ENCODE measurements around the gene SARS2.
A peak's percentile ranks its signal among the peaks of the same experiment; 100 is the strongest.

Gene SARS2

DNA sequence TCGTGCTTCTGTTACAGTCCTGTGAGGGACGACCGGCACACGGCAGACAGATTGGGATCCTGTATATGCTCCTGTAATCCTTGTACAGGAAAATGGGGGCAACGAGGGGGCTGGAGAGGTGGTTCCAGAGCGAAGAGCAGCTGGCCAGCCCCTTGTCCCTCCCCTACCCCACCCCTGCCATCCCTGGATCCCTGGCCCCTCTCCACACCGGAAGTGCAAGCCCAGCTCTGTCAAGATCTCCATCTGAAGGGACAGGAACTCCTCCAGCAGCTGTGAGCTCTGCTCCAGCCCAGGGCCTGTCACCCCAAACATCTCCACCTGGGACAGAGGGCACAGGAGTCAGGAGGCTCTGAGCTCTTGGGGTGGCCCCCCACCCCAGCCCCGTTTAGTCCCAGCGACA is 13.0 kb downstream of the SARS2 start:
- no peak for DNase-seq

DNA sequence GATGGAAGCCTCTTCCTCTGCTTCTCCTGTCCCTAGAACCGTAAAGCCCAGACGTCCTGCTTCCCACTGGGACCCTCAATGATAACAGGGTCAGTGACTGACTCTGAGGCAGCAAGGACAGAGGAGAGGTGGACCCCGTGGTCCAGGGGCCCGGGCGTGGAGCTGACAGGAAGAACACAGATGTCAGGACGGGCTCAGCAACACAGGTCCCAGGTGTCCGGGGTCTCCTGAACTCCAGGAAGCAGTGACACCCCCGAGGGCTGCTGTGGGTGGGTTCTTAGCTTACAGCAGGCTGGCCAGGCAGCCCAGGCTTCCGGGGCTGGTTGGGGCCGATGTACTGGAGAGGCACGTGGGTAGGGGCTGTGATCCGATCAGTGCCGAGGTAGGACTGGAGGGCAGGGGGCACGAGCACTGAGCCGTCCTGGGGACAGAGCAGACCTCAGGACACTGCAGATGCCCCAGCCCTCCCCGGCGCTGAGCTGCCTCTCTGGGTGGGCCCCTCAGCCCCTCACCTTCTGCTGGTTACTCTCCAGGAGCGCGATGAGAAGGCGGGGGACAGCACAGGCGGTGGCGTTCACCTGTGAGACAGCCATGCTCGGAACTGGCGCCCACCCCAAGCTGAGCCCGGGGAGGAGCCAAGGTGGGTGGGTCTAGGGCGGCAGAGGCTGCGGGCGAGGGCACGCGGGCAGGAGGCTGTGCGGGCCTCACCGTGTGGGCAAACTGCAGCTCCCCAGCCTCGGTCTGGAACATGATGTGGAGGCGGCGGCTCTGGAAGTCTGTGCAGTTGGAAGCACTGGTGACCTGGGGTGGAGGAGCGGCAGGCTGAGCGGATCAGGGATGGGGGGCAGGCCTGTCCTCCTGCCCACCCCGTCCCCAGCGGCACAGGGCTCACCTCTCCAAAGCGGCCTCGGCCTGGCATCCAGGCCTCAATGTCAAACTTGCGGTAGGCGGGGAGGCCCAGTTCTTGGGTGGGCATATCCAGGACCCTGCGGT is 14.9 kb downstream of the SARS2 start:
- DNase-seq = no peak

DNA sequence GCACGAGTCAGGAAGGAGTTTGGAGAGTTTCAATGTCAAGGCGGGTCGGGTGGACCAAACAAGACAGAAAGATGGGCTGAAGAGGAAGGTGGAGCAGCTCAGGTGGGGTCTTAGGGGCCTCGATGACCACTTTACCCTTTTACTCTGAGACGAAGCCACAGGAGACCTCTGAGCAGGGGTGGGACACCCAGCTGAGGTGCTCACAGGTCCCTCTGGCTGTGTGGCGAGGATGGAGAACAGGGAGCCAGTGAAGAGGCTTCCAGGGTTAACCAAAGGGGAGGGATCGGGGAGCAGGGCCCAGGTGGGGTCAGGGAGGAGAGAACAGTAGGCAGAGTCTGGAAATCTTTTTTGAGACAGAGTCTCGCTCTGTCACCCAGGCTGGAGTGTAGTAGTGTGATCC is 16.6 kb downstream of the SARS2 start:
- DNase-seq = no peak

DNA sequence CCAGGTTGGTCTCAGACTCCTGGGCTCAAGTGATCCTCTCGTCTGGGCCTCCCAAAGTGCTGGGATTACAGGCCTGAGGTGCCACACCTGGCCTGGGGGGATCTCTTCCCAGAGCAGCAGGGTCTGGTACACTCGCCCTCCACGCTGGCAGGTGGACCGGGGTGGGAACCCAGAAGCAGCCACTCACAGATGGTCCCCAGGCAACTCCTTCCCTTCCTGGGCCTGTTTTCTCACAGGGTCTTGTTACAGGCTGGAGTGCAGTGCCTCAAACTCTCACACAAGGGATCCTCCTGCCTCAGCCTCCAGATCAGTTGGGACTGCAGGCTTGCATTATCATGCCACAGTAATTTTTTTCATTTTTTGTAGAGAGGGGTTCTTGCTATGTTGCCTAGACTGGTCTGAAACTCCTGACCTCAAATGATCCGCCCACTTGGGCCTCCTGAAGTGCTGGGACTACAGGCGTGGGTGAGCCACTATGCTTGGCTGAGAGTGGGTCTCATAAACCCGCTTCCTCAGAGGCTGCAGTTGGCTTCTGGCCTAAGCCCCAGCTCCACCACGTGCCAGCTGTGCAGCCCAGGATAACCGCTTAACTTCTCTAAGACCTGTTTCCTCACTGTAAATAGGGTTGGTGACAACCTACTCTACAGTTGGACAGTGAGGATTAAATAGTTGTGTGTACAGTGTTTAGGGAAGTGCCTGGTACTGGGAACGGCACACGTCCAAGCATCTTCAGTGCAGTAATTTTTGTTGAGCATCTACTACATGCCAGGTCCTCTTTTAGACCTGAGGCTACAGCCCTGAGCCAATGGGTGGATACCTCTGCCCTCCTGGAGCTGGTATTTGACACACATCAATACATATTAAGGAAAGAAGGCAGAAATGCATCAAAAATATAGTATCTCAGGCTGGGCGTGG is 17.7 kb downstream of the SARS2 start:
- DNase-seq = peak; percentile 7

DNA sequence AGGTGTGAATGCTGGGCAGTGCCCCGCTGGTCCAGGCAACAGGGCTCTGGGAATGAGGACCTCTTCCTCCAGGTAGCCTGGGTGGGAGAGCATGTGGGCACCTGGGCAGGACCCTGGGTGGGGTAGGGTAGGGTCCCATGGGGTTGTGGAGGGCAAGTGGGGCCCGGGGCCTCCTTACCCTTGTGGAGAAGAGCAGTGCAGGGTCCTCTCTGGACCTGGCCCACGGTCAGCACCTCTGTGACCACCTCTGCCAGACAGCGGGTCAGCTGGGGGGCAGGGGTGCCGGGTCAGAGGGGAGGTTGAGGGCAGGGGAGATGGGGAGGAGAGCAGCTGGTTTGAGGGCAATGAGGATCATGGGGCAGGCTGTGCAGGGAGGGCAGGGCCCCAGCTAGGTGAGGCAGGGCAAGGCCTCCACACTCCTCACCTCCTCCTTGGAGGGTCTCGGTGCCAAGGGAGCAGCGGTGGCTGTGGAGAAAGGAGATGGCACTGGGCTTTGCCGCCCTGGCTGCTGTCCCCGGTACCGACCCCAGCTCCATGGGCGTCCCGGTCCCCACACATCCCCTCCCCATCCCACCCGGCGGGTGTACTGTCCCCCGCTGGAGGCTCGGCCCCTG is 19.1 kb downstream of the SARS2 start:
- DNase-seq = no peak

DNA sequence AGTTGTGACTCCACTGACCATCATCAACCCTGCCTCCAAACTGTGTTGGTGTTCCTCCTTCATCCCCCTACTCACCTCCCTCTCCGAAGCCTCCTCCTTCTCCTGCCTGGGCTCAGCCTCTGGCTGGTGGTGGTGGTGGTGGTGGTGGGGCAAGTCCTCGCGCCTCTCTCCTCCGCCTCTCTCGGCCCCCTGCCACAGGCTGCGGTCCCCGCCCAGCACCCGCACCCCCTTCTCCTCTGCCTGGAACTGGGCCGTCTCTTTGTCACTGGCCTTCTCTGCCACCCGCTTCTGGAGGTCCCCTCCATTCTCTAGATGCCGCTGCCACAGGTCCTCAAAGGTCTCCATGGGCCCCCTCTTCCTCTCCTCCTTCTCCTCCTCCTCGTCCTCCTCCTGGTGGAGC is 20.1 kb downstream of the SARS2 start:
- no peak for DNase-seq

DNA sequence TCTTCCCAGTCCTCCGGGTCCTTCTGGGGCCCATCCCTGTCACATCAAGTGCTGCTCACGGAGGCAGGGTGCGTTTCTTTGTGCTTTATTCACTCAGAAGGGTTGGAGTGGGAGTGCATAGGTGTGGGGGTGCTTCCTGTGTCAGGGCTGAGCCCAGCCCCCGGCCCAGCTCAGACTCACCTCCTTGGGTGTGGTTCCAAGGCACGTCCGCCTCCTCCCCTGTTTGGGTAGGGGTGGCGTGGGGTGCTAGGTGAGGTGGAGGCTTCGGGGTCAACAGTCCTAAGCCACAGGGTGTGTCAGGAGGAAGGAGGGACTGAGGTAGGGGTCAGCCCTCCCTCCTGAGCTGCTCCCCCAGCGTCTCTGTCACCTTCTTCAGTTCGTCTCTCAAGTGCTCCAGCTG is 21.7 kb downstream of the SARS2 start:
- no peak for DNase-seq

DNA sequence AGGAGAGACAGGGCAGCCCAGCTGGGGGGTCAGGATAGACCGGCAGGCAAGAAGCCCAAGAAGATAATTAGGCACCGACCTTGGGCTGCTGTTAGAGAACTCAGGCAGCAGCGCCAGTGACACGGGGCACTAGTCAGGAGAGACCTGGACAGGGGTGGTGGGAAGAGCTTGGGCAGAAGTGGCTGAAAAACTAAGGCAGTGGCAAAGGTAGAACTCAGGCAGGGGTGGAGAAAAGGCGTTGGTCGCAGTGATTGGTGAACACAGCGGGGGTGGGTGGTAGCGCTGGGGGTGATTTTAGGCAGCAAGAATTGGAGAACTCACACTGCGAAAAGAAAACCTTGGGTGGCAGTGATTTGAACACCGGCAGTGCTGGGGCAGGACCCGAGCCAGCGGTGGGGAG is 22.9 kb downstream of the SARS2 start:
- no peak for DNase-seq

DNA sequence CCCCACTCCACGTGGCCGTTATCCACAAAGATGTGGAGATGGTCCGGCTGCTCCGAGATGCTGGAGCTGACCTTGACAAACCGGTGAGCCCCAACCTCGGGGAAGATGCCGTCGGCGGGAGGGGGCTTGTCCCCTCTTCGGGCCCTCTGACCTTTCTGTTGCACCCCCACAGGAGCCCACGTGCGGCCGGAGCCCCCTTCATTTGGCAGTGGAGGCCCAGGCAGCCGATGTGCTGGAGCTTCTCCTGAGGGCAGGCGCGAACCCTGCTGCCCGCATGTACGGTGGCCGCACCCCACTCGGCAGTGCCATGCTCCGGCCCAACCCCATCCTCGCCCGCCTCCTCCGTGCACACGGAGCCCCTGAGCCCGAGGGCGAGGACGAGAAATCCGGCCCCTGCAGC is 23.3 kb downstream of the SARS2 start:
- no peak for DNase-seq

DNA sequence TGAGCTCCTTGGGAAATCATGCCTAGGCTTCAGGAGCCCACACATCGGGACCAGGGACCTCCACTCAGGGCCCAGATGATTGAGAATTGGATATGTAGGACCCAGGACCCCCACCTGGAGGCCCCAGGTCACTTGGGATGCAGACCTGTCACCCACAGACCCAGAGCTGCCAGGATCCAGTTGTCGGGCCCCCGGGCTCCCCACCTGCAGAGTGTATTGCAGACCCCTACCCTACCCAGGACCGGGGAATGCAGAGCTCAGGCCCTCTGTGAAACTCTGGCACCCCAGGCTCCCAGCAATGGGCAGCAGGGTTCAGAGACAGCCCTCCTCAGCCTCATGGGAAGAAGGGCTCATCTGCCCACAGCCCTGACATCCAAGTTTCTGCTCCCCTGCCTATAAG is 24.9 kb downstream of the SARS2 start:
- DNase-seq = no peak

DNA sequence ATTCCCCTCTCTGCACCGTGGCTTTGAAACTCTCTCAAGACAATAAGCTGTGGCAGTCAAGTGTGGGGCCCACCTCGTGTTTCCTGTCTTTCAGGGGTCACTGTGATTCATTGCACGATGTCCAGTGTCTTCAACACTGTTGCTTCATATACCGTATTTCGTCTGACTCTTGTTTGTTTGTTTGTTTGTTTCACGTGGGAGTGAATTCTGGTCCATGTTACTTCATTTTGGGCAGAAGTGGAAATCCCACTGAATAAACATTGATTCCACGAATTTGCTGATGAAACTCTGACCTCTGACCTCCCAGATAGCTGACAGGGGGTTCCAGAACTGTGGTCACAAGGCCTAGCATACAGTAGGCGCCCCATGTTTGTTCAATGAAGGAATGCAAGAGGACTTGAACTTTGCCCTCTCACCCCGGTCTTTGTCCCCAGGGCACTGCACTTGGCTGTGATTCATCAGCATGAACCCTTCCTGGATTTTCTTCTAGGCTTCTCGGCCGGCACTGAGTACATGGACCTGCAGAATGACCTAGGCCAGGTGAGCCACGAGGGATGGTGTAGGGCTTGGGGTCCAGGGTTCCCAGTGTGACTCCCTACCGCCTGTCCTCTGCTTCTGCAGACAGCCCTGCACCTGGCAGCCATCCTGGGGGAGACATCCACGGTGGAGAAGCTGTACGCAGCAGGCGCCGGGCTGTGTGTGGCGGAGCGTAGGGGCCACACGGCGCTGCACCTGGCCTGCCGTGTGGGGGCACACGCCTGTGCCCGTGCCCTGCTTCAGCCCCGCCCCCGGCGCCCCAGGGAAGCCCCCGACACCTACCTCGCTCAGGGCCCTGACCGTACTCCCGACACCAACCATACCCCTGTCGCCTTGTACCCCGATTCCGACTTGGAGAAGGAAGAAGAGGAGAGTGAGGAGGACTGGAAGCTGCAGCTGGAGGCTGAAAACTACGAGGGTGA is 25.7 kb downstream of the SARS2 start:
- DNase-seq = no peak

DNA sequence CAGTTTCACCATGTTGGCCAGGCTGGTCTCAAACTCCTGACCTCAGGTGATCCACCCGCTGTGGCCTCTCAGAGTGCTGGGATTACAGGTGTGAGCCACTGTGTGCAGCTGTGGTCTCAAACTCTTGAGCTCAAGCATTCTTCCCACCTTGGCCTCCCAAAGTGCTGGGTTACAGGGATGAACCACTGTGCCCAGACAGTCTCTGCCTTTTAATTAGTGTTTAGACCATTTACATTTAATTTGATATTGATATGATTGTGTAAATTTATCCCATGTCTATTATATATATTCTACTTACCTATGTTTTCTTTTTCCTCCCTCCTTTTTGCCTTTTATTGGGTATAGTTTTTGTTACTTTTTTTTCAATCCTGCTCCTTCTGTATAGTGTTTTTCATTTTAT is 28.9 kb downstream of the SARS2 start:
- no peak for DNase-seq

DNA sequence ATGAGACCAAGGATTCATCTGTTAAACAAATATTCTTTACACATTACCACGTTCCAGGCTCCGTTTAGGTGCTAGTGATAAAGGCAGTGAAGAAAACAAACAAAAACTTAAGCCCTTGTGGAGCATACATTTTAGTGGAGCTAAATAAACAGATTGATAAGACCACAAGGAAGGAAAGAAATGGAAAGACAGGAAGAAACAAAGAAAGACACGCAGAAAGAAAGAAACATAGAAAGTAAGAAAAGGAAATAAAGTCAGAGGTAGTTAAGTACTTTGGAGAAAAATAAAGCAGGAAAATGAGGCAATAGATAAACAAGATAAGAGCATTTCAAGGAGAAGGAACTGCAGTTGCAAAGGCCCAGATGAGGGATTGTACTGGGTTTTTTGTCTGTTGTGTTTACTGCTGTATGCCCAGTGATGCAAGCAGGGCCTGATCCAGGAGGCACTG is 29.8 kb downstream of the SARS2 start:
- no peak for DNase-seq

DNA sequence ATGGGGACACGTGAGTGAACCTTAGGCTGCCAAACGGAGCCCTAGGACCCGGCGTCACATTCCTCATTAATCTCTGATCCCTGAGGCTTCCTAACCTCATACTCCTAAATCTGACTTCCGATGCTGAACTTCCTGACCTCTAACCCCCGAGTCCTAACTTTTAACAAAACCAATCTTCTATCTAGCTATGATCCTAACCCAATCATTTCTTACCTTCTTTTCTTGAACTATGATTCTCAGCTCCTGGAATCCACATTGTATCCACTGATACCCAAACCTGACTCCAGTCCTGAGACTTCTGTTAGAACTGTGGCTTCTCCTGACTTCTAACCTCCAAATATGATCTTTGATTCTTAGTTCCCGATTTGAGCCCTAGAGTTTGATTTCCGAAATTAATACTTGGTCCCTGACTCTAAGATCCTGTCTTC is 30.3 kb downstream of the SARS2 start:
- DNase-seq = no peak

DNA sequence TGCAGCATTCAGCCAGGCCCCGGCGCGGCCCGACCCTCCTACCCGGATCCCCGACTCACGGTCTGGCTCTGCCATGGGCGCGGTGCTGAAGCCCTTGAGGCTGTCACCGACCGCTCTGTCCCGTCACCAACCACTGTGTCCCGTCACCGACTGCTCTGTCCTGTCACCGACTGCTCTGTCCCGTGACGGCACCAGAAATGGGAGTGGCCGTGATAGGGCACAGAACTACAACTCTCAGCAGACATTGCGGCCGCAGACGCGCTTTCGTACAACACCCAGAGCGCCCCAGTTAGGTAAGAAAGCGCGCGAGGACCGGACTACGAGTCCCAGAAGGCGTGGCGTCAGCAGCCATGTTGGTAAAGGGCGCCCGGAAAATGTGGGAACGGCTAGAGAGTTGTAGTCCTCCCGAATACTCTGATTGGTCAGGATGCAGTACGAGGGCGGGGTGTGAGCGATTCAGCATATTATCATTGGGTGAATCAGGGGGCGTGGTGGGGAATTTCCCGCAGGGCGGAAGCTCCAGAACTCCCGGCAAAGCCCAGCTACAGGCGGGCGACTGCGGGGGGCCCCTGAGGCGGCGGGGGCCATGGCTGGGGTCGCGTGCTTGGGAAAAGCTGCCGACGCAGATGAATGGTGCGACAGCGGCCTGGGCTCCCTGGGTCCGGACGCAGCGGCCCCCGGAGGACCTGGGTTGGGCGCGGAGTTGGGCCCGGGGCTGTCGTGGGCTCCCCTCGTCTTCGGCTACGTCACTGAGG is 30.9 kb downstream of the SARS2 start, which contains the start of the genes NFKBIB and SIRT2:
NFKBIB (plus strand) TSS at position 523 of the 755 bp plus-strand sequence; CDS start at position 587, 64 bp downstream.
SIRT2 (minus strand) TSS at position 172 of the 755 bp plus-strand sequence; CDS start at position 75, 97 bp downstream.
- DNase-seq = peak; percentile 100

DNA sequence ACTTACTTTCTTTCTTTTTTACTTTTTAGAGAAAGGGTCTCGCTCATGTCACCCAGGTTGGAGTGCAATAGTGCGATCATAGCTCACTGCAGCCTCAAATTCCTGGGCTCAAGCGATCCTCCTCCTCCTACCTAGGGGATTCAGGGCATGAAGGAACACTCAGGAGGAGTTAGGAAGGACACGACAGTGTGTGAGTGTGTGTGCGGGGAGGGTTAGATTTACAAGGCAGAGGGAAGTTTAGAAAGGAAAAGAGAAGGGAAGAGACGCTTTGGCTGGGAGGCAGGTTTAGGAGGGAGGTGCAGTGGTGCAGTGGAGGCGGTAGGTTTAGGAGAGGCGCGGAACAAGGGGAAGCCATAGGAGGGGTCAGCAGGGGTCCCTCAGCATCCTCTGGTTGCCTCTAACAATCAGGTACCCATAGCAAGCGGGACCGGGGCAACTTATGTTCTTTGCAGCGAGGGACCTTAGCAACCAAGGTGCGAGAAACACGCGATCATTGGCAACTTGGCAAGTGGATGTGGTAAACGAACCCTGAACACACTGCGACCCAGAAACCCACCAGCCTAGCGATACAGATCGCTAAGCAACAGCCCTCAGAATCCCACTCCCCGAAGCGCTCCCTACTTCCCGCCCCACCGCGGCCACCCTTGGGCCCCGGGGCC is 31.6 kb downstream of the SARS2 start:
- DNase-seq = no peak

DNA sequence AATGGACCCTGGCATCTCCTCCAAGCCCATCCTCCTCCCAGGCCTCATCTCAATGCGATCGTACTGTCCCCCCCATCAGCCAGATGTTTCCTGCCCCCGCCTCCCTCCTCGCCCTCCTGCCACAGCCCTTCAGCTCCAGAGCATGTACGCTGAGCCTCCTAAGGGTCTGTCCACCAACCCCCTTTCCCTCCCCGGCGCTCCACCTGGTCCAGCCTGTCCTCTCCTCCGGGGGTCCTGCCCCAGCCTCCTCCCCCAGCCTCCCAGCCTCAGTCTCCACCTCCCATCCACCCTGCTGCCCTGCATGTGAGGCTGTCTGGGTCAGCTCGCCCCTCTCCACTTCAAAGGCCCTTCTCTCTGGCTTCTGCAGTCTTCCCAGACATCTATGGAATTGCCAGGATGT is 35.6 kb downstream of the SARS2 start:
- no peak for DNase-seq

DNA sequence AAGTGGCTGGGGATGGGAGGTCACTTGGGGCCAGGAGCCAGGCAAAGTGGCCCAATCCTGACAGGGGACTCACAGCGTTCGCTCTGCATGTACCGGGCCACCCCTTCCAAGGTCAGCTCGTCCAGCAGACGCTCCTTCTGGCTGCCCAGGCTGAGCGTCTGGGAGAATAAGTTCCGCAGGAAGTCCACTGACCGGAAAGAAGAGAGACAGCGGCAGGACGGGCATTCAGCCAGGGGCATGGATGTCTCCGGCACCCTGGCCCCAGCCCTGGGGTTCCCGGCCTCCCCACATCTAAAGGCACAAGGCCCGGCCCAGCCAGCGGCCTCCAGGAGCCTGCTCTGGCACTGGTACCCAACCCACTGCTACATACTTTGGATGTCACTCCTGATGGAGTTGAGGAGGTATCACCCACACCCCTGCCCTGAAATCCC is 37.2 kb downstream of the SARS2 start:
- DNase-seq = no peak

DNA sequence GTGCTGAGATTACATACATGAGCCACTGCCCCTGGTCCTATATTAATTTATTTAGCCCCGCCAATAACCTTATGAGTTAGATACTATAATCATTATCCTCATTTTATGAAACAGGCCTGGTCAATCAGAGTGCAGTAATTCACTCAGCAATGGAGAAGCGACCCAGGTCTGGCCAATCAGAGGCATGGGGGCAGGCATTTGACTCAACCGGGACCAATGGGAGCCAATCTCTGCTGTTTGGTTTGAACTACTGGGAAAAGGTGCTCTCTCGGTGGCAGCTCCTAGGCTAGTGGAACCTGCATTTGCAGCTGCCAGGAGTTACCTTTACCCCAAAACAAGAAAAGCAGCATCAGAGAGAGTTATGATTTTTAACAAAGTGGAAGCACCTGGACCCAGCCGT is 37.7 kb downstream of the SARS2 start:
- no peak for DNase-seq

DNA sequence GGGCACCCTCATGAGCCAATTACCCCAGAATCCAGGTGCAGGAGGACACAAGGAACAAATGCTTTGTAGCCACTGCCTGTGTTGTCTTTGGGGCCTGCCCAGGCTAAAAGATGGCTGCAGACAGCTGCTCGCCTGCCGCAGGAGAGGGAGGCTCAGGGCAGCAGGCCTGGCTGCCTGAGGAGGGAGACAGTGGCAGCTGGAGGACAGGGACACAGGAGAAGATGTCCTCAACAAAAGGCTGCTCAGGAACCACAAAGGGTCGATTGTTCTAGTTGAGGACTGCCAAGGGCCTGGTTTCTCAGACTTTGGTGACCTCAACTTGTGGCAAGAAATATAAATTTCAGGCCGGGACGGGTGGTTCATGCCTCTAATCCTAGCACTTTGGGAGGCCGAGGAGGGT is 38.8 kb downstream of the SARS2 start:
- DNase-seq = no peak
